ENCODE results near the gene EXOC3. TPM values are rescaled to one million over a fixed set of nuclear protein-coding genes. Genes with fewer than 3 reads are reported as not detected.

EXOC3 gene
- total RNA-seq, 1 donor from 2014 or later: 43.3 TPM

DNA sequence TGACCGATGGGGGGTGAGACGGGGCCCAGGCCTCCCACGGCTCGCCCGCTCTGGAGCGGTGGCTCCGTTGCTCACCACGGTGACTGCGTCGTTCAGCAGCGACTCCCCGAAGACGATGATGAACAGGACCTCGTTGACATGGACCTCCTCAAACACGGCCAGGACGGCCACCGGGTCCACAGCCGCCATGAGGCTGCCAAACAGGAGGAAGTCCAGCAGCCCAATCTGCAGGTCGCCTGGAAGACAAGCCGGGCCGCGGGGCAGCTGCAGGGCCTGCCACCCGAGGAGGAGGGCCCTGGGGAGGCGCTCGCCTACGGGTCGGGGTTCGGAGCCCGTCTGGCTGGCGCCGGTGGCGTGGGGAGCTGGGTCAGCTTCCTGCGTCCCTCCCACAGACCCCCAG lies 45.3 kb downstream of the EXOC3 start:
- H3K4me3 Mint-ChIP-seq (ENCODE audit: unreplicated experiment): no peak overlapping the region
- H3K36me3 Mint-ChIP-seq (ENCODE audit: low read depth): no peaks in the 10 kb centered on the region
- no peak overlapping the region for H3K27ac Mint-ChIP-seq (ENCODE audit: unreplicated experiment)
- peaks cover 2% of the 10 kb centered on the region for H3K27me3 Mint-ChIP-seq (ENCODE audit: low read depth)
- DNase-seq (ENCODE audit: low spot score): no peak
- TF ChIP-seq, protein P1, sequence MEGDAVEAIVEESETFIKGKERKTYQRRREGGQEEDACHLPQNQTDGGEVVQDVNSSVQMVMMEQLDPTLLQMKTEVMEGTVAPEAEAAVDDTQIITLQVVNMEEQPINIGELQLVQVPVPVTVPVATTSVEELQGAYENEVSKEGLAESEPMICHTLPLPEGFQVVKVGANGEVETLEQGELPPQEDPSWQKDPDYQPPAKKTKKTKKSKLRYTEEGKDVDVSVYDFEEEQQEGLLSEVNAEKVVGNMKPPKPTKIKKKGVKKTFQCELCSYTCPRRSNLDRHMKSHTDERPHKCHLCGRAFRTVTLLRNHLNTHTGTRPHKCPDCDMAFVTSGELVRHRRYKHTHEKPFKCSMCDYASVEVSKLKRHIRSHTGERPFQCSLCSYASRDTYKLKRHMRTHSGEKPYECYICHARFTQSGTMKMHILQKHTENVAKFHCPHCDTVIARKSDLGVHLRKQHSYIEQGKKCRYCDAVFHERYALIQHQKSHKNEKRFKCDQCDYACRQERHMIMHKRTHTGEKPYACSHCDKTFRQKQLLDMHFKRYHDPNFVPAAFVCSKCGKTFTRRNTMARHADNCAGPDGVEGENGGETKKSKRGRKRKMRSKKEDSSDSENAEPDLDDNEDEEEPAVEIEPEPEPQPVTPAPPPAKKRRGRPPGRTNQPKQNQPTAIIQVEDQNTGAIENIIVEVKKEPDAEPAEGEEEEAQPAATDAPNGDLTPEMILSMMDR (IDR thresholded peaks at IDR 0.05): no peak
- no peaks in the 10 kb centered on the region for H3K4me1 Mint-ChIP-seq (ENCODE audit: low read depth)
- no peaks in the 10 kb centered on the region for H3K9me3 Mint-ChIP-seq (ENCODE audit: low read depth)

DNA sequence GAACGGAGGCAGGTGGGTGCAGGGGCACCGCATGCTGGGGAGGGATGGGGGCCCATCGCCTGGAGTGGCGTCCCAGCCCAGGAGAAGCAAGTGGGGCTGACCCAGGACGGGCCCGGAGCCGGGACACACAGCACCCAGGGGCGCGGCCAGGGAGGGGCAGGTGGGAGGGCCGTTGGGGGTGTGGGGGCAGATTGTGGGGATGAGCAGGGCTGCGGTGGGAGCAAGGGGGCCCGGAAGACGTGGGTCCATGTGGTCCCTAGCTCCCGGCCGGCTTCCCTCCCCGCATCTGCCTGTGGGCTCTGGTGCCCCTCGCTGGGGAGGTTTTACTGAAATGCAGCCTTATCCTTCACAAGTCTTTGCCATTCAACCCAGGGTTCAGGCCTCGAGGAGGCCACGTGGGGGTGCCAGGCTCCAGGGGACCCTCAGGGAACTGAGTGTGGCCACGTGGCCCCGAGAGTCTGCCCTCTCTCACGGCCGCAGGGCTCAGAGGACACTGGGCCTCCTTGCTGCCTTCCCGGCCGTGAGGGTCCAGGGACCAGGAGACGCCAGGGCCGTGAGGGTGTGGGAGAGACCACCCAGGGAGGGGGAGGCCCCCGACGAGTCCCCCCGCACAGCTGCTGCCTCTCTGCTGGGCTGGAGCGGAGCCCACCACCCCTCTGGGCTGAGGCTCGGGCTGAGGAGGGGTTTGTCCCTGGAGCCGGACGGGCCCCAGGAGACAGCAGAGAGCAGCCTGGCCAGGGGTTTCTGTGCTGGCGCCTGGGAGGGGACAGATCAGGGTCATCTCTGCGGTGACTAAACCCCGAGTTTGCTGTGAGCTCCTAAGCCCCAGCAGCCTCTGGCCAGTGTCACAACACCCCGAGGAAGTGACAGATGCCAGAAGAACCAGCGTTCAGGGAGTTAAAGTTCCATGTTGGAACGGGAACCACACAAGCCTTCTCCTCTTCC lies 46.0 kb downstream of the EXOC3 start:
- DNase-seq (ENCODE audit: low spot score): no peak
- H3K4me1 Mint-ChIP-seq (ENCODE audit: low read depth): no peaks in the 10 kb centered on the region
- H3K4me3 Mint-ChIP-seq (ENCODE audit: unreplicated experiment): no peak overlapping the region
- H3K27me3 Mint-ChIP-seq (ENCODE audit: low read depth): peaks cover 2% of the 10 kb centered on the region
- no peaks in the 10 kb centered on the region for H3K36me3 Mint-ChIP-seq (ENCODE audit: low read depth)
- no peak overlapping the region for H3K27ac Mint-ChIP-seq (ENCODE audit: unreplicated experiment)
- TF ChIP-seq, protein P1 (IDR thresholded peaks at IDR 0.05): no peak
- no peaks in the 10 kb centered on the region for H3K9me3 Mint-ChIP-seq (ENCODE audit: low read depth)

DNA sequence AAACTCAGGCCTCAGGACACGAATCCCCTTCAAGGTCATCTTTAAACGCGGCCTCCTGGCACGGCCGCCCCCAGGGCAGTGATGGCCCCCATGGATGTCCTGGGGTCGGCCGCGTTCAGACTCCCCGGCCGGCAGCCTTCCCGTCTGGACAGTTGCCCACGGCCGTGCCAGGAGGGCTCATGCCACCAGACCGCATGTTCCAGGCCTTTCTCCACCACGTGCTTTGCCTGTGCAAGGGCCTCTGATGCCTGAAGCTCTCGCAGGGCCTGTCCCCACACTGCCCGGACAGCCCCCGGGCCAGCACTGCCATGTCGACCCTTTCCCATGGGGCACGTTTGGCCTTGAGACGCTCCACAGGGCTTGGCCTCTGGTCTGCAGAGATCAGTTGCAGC lies 46.7 kb downstream of the EXOC3 start:
- Mint-ChIP-seq H3K9me3 (ENCODE audit: low read depth) (no peaks in the 10 kb centered on the region), H3K27ac (ENCODE audit: unreplicated experiment) (no peak overlapping the region), H3K36me3 (ENCODE audit: low read depth) (no peaks in the 10 kb centered on the region), H3K27me3 (ENCODE audit: low read depth) (peaks cover 2% of the 10 kb centered on the region), H3K4me1 (ENCODE audit: low read depth) (no peaks in the 10 kb centered on the region), H3K4me3 (ENCODE audit: unreplicated experiment) (no peak overlapping the region)
- no peak for DNase-seq (ENCODE audit: low spot score)
- TF ChIP-seq, protein P1 (IDR thresholded peaks at IDR 0.05): no peak

DNA sequence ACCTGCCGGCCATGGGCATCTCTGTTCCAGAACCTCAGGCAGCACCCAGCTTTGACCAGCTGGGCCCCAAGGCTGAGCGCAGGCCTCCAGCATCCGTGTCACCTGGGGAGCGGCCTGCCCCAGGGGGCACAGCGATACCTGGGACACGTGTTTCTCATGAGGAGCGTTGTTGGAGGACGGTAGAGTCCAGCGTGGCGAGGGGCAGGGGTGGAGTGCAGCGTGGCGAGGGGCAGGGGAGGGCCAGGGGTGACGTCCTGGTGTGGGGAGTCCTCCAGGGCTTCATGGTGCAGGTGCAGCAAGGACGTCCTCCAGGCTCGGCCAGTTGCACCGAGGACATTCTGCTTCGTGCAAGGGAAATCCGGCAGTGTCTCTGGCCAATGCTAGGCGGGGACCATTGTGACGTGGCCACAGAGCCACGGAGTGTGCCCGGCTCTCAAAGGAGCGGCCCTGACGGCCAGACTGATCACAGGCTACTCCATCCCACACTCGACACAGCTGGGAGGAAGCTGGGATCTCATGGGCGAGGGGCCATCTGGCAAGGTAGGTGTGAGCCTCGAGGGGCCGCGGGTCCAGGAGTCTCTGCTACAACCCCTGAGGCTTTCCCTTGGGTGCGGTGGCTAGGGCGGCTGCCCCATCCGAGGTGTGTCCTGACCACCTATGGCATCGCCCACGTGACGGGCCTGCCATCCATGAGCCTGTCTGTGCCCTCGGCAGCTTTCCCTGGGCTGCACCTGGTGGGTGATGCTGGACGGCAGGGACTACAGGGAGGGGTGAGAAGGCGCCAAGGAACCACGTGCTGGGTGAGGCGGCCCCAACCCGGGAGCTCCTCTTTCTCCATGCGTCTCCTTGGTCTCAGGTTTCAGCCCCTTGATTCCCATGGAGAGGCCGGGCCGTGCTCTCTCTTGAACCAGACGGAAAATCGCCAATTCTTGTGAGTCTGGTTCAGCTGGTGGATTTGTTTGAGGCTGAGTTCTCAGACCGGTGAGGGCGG lies 47.4 kb downstream of the EXOC3 start:
- Mint-ChIP-seq H3K27me3 (ENCODE audit: low read depth) (peaks cover 2% of the 10 kb centered on the region), H3K27ac (ENCODE audit: unreplicated experiment) (no peak overlapping the region), H3K9me3 (ENCODE audit: low read depth) (no peaks in the 10 kb centered on the region), H3K4me1 (ENCODE audit: low read depth) (no peaks in the 10 kb centered on the region), H3K4me3 (ENCODE audit: unreplicated experiment) (no peak overlapping the region), H3K36me3 (ENCODE audit: low read depth) (no peaks in the 10 kb centered on the region)
- no peak for DNase-seq (ENCODE audit: low spot score)
- TF ChIP-seq, protein P1 (IDR thresholded peaks at IDR 0.05): no peak
